LNCAP (cell line): ENCODE results near the gene GRK2.

ENCODE experiments used
- CTCF ChIP-seq: fragments of 450-650 bp; IDR thresholded peaks from 2 replicates; pipeline ENCODE4 v1.5.1; 2017; ENCODE audit warnings: mild to moderate bottlenecking

The GRK2 gene

GRCh38 chr11:67303835-67304411 is 37.6 kb downstream of the GRK2 start:
- no peak for TF ChIP-seq CTCF

- TF ChIP-seq CTCF, result no peak
Observed at GRCh38 chr11:67304511-67305113, 38.3 kb downstream of the GRK2 start.

GRCh38 chr11:67306769-67307544 is 40.7 kb downstream of the GRK2 start:
- no peak for TF ChIP-seq CTCF

GRCh38 chr11:67307545-67308001 is 41.3 kb downstream of the GRK2 start:
- no peak for TF ChIP-seq CTCF

- no peak for TF ChIP-seq CTCF
Observed at GRCh38 chr11:67308031-67308866, 42.0 kb downstream of the GRK2 start.

- TF ChIP-seq CTCF, result no peak
Observed at GRCh38 chr11:67309166-67309565, 42.9 kb downstream of the GRK2 start.

GRCh38 chr11:67309661-67310061 is 43.4 kb downstream of the GRK2 start:
- TF ChIP-seq CTCF, result no peak
